K562 (cell line): ENCODE measurements around the gene HMGN1. TPM values are rescaled to one million over a fixed set of nuclear protein-coding genes. Genes with fewer than 3 reads are reported as not detected.

Experiments used
- ATAC-seq: fragments of 200-7000 bp; cut with Tn5 transposase; 3 replicates; pipeline ENCODE4 v1.9.1; 2020; ENCODE audit warnings: moderate library complexity
- BruUV-seq: library from RNA; stranded (reverse); fragments of 400-500 nt; replicated peaks from 2 replicates; lab custom pipeline; 2021; lab: Mats Ljungman, UMichigan
- CTCF ChIA-PET: fragments of 300-600 bp; formaldehyde crosslinking; extraction: SDS; loops from one replicate; lab custom pipeline; 2021; ENCODE audit warnings: low intra/inter-chr PET ratio; lab: Yijun Ruan, JAX
- POLR2A ChIA-PET: fragments of 300-600, 350-650 bp; sonication (Branson Sonifier 250); formaldehyde crosslinking; extraction: SDS; loops from one replicate; lab custom pipeline; 2021; ENCODE audit warnings: antibody characterized with exemption, inconsistent platforms; lab: Yijun Ruan, JAX
- DNase-seq, 4 experiments: peaks; one replicate each; pipeline versions ENCODE4 v3.0.0 to v3.0.0-alpha.2; 2011 to 2018; ENCODE audit warnings: low spot score in 3 of 4, mixed read lengths in 3 of 4; ENCODE audit errors: extremely low read depth in 1 of 4
- FAIRE-seq: peaks from 2 replicates; lab custom pipeline; 2011; peaks lifted over from hg19 to GRCh38; lab: Jason Lieb, UNC
- H2AFZ ChIP-seq: 2 replicates; pipeline ENCODE4 v1.6.0; 2011; ENCODE audit warnings: low read depth, low read length, control low read depth, inconsistent platforms
- H3K27ac ChIP-seq: fragments of 200-600 bp; 3 replicates; pipeline ENCODE4 v1.8.0; 2011; ENCODE audit warnings: low read depth, mild to moderate bottlenecking, control low read depth, inconsistent platforms, low read length, moderate library complexity, mixed read lengths; ENCODE audit errors: extremely low read depth
- H3K27me3 ChIP-seq, 2 experiments: fragments of 300-600 bp in 1 of 2; 2 replicates in 1 of 2; 3 replicates in 1 of 2; pipeline versions ENCODE4 v1.6.0 to v1.8.0; 2011; ENCODE audit warnings: inconsistent platforms in 2 of 2, low read length in 2 of 2, mild to moderate bottlenecking in 1 of 2, mixed read lengths in 1 of 2, moderate library complexity in 1 of 2; ENCODE audit not compliant: control insufficient read depth in 2 of 2, insufficient read depth in 2 of 2
- H3K36me3 ChIP-seq: fragments of 300-600 bp; 3 replicates; pipeline ENCODE4 v1.8.0; 2011; ENCODE audit warnings: mild to moderate bottlenecking, low read length, inconsistent platforms; ENCODE audit not compliant: control insufficient read depth, insufficient read depth
- H3K4me1 ChIP-seq, 2 experiments: fragments of 200-600 bp in 1 of 2; replicated peaks in 1 of 2; 2 replicates in 1 of 2; 3 replicates in 1 of 2; pipeline versions ENCODE4 v1.5.1 to v1.8.0; 2011; ENCODE audit warnings: inconsistent platforms in 2 of 2, low read length in 2 of 2, mild to moderate bottlenecking in 1 of 2, mixed read lengths in 1 of 2, moderate library complexity in 1 of 2; ENCODE audit not compliant: control insufficient read depth in 2 of 2, insufficient read depth in 2 of 2
- H3K4me2 ChIP-seq: 2 replicates; pipeline ENCODE4 v1.6.1; 2011; ENCODE audit warnings: low read length, control low read depth, inconsistent platforms, mixed read lengths; ENCODE audit not compliant: insufficient read depth
- H3K4me3 ChIP-seq: fragments of 200-600 bp; sonication (generic), shearing (Covaris generic); 2 replicates; pipeline ENCODE4 v1.5.1; 2016; ENCODE audit warnings: control low read depth, inconsistent platforms
- H3K79me2 ChIP-seq: fragments of 200-600 bp; 3 replicates; pipeline ENCODE4 v1.8.0; 2011; ENCODE audit warnings: low read length, inconsistent platforms; ENCODE audit not compliant: control insufficient read depth, insufficient read depth
- H3K9ac ChIP-seq, 2 experiments: 2 replicates each; pipeline versions ENCODE4 v1.6.0 to v1.6.1; 2011; ENCODE audit warnings: low read depth in 2 of 2, low read length in 2 of 2, control low read depth in 1 of 2, inconsistent platforms in 1 of 2, mild to moderate bottlenecking in 1 of 2, mixed read lengths in 1 of 2; ENCODE audit not compliant: insufficient read depth in 1 of 2
- H3K9me1 ChIP-seq: one replicate; pipeline ENCODE4 v1.6.0; 2011; ENCODE audit warnings: inconsistent platforms, mild to moderate bottlenecking, low read length, moderate library complexity; ENCODE audit not compliant: control insufficient read depth, insufficient read depth
- H3K9me3 ChIP-seq: replicated peaks from 2 replicates; pipeline ENCODE4 v1.5.1; 2011; ENCODE audit warnings: low read depth, low read length, inconsistent platforms; ENCODE audit not compliant: control insufficient read depth, insufficient read depth
- H4K20me1 ChIP-seq: replicated peaks from 2 replicates; pipeline ENCODE4 v1.6.1; 2011; ENCODE audit warnings: low read length, inconsistent platforms, mixed read lengths; ENCODE audit not compliant: control insufficient read depth, insufficient read depth
- ADNP ChIP-seq: fragments of 200-800 bp; sonication (Bioruptor generic); IDR thresholded peaks from 2 replicates; pipeline ENCODE4 v1.6.1; 2016; ENCODE audit warnings: missing genetic modification characterization, missing compliant biosample characterization
- ARID2 ChIP-seq: fragments of 450-650 bp; IDR thresholded peaks from 2 replicates; pipeline ENCODE4 v1.6.1; 2017; ENCODE audit warnings: antibody characterized with exemption, mild to moderate bottlenecking
- BRCA1 ChIP-seq, 2 experiments: fragments of 450-650 bp in 1 of 2; sonication (generic) in 1 of 2; formaldehyde crosslinking in 1 of 2; IDR thresholded peaks; 2 replicates each; pipeline versions ENCODE4 v1.5.0 to v1.6.1; 2017 to 2020; ENCODE audit warnings: mild to moderate bottlenecking in 1 of 2, missing genetic modification reagents in 1 of 2
- ELF4 ChIP-seq: fragments of 450-650 bp; formaldehyde crosslinking; IDR thresholded peaks from 2 replicates; pipeline ENCODE4 v1.4.0; 2022; ENCODE audit warnings: missing genetic modification characterization
- IFI16 ChIP-seq: fragments of 250-450 bp; sonication (Bioruptor Pico); IDR thresholded peaks from 2 replicates; pipeline ENCODE4 v2.1.2; 2022; ENCODE audit warnings: mild to moderate bottlenecking, inconsistent platforms
- IRF9 ChIP-seq: fragments of 450-650 bp; IDR thresholded peaks from 2 replicates; pipeline ENCODE4 v1.6.1; 2016; ENCODE audit warnings: missing biosample characterization, missing genetic modification characterization
- KDM4B ChIP-seq, 2 experiments: fragments of 450-650 bp in 1 of 2; sonication (generic) in 1 of 2; IDR thresholded peaks; 2 replicates each; pipeline ENCODE4 v1.6.1; 2016 to 2017; ENCODE audit warnings: borderline replicate concordance in 2 of 2, antibody characterized with exemption in 1 of 2, low read depth in 1 of 2, mild to moderate bottlenecking in 1 of 2
- MEF2D ChIP-seq: conservative IDR thresholded peaks from 2 replicates; pipeline ENCODE4 v1.6.1; 2016; ENCODE audit warnings: low read depth, missing genetic modification characterization, missing compliant biosample characterization
- MTA2 ChIP-seq: fragments of 450-650 bp; IDR thresholded peaks from 2 replicates; pipeline ENCODE4 v1.6.1; 2016; ENCODE audit warnings: low read depth
- NELFE ChIP-seq: IDR thresholded peaks from 2 replicates; pipeline ENCODE4 v1.6.1; 2011; ENCODE audit warnings: mild to moderate bottlenecking; ENCODE audit not compliant: insufficient read depth, insufficient read length
- NR1H2 ChIP-seq: sonication (generic); formaldehyde crosslinking; IDR thresholded peaks from 2 replicates; pipeline ENCODE4 v1.4.0; 2020; ENCODE audit warnings: mild to moderate bottlenecking, missing genetic modification reagents
- NR2C2 ChIP-seq, 2 experiments: fragments of 200-800 bp in 1 of 2; sonication (Bioruptor generic) in 1 of 2; sonication (generic) in 1 of 2; formaldehyde crosslinking in 1 of 2; IDR thresholded peaks; 2 replicates each; pipeline versions ENCODE4 v1.6.1 to v1.8.0; 2016 to 2022; ENCODE audit warnings: mild to moderate bottlenecking in 1 of 2, missing compliant biosample characterization in 1 of 2, missing genetic modification characterization in 1 of 2, missing genetic modification reagents in 1 of 2
- RBFOX2 ChIP-seq: fragments of 200-400 bp; formaldehyde crosslinking; IDR thresholded peaks from 2 replicates; pipeline ENCODE4 v1.6.1; 2017; ENCODE audit warnings: low read depth, mild to moderate bottlenecking, low read length, moderate library complexity
- RBM22 ChIP-seq: fragments of 200-400 bp; formaldehyde crosslinking; IDR thresholded peaks from 2 replicates; pipeline ENCODE4 v1.6.1; 2018; ENCODE audit warnings: low read length, low read depth; ENCODE audit not compliant: poor library complexity, severe bottlenecking
- SMAD4 ChIP-seq: fragments of 250-450 bp; sonication (Bioruptor Pico); conservative IDR thresholded peaks from 2 replicates; pipeline ENCODE4 v1.8.0; 2021; ENCODE audit warnings: inconsistent platforms, mild to moderate bottlenecking, moderate library complexity
- SMARCE1 ChIP-seq: fragments of 450-650 bp; IDR thresholded peaks from 2 replicates; pipeline ENCODE4 v1.7.1; 2016; ENCODE audit warnings: mild to moderate bottlenecking
- SOX6 ChIP-seq: fragments of 450-650 bp; IDR thresholded peaks from 2 replicates; pipeline ENCODE4 v1.6.1; 2014; ENCODE audit warnings: mild to moderate bottlenecking
- SP2 ChIP-seq: IDR thresholded peaks from 2 replicates; pipeline ENCODE4 v1.6.1; 2011; ENCODE audit warnings: mild to moderate bottlenecking, low read depth, low read length, moderate library complexity; ENCODE audit not compliant: poor library complexity, severe bottlenecking; ENCODE audit errors: extremely low read depth
- SRSF1 ChIP-seq: fragments of 200-400 bp; formaldehyde crosslinking; IDR thresholded peaks from 2 replicates; pipeline ENCODE4 v1.6.1; 2017; ENCODE audit warnings: mild to moderate bottlenecking, low read depth, low read length, moderate library complexity
- ZNF253 ChIP-seq: fragments of 250-450 bp; sonication (Bioruptor Pico); conservative IDR thresholded peaks from 2 replicates; pipeline ENCODE4 v1.6.1; 2021; ENCODE audit warnings: mild to moderate bottlenecking
- WGBS: fragments of 100-300 bp; shearing (Covaris generic); methylation state at CpG from one replicate; pipeline ENCODE4 v1.1.6; 2016; ENCODE audit warnings: low coverage, mixed read lengths; ENCODE audit not compliant: insufficient coverage; ENCODE audit errors: missing lambda C conversion rate; 5-methylcytosine and 5-hydroxymethylcytosine counted together
- in situ Hi-C: fragments of 300-500 bp; cut with MboI; formaldehyde crosslinking; loops from 4 replicates; pipeline ENCODE4 v1.15.0; 2018; ENCODE audit warnings: inconsistent platforms, mixed read lengths
- intact Hi-C: fragments of 100-400 bp; cut with micrococcal nuclease; formaldehyde crosslinking; loops from 2 replicates; pipeline ENCODE4 v1.14.2; 2022
- polyA plus RNA-seq, 8 experiments: library from polyadenylated mRNA; depleted of rRNA in 4 of 8; stranded (reverse) in 5 of 8; unstranded in 3 of 8; fragments of >200 nt; fragmentation: Nextera tagmentation in 2 of 8; fragmentation: Illumina TruSeq in 1 of 8; extraction: Ambion mirVana in 2 of 8; extraction: Trizol in 1 of 8; gene quantifications; 2 replicates each; pipeline versions ENCODE4 v1.2.1 to v1.2.3, GENCODE V29; 2011 to 2014; ENCODE audit warnings: inconsistent platforms in 1 of 8, missing spikeins in 1 of 8
- total RNA-seq, 7 experiments: library from RNA; depleted of rRNA in 6 of 7; stranded (reverse); fragments of >200 nt in 6 of 7; fragmentation: Illumina TruSeq in 2 of 7; extraction: Trizol in 2 of 7; gene quantifications; 2 replicates each; pipeline versions ENCODE4 v1.2.1 to v1.2.3, GENCODE V29; 2011 to 2021; ENCODE audit warnings: low replicate concordance in 1 of 7

Gene HMGN1
- total and polyA plus RNA-seq, 9 of the 15 experiments (the other 6 are each of a cell fraction or from before 2014, with no cell fraction given): 124 to 626 (median 498) TPM

DNA sequence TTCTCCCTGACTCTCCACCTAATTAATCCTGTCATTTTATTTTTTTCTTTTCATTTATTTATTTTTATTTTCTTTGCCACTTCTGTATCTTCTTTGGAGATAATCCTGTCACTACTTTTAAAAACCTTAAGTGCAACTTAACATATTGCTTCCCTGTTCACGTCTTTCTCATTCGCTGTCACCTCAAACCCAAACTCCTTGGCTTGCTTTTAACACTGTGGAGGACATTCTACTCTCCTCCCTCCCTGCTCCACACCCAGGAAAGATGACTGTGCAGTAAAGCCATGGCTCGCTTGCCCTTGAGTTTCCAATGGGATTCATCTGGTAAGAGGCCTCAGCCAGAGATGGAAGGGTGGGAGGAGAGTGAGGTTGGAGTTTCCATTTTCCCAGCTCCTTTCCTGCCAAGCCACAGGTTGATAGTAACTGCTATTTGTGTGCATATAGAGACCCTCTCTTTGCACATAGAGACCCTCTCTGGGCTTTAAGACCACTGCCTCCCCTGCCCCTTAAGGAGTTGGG is 29.0 kb downstream of the HMGN1 start (continued):
- TF ChIP-seq IFI16 (CRISPR knock-in tag) (no peak), SMARCE1 (peak; percentile 65; the same call in 1 of the 2 replicates), SMAD4 (CRISPR knock-in tag) (peak; percentile 26; the same call in 1 of the 2 replicates), SOX6 (peak; percentile 21; the same call in 1 of the 2 replicates), NELFE (no peak), SRSF1 (no peak), NR2C2 (CRISPR knock-in tag; IDR thresholded peaks at IDR 0.05) (no peak), NR2C2 (tag; IDR thresholded peaks at IDR 0.05) (no peak)

GRCh38 chr21:39319251-39319756 is 29.6 kb downstream of the HMGN1 start:
- peaks cover 7% of the 10 kb centered on the region for H3K79me2 ChIP-seq
- no peaks in the 10 kb centered on the region for H3K36me3 ChIP-seq
- intact Hi-C loops (loop anchor here (10.0 kb wide), 1 partner anchor 135 kb away; the partner anchor contains the start of gene PSMG1), in situ Hi-C loops (loop anchor here (5.0 kb wide), 1 partner anchor 68 kb away; no protein-coding TSS in a partner anchor)
- H3K27me3 ChIP-seq: no peaks in the 10 kb centered on the region
- no TSS peak for BruUV-seq
- H3K4me1 ChIP-seq: peaks cover 27 to 57% of the 10 kb centered on the region in 2 experiments
- POLR2A ChIA-PET: interaction anchor here (0.7 to 1.6 kb wide), 3 partner anchors 12 to 28 kb away, joined by 3 to 8 read pairs (median 4); no protein-coding TSS in a partner anchor
- FAIRE-seq (no peak), DNase-seq (no peak), ATAC-seq (no peak)
- no peak overlapping the region for H3K4me3 ChIP-seq
- 0 out of 2 replicates have a peak, but pooled peaks cover 2% of the 10 kb centered on the region for H3K9me3 ChIP-seq
- peak overlapping the region; percentile 92 for H2AFZ ChIP-seq
- peak overlapping the region; percentile 2 to 8; a peak in 3 of 4 replicates for H3K9ac ChIP-seq
- peak overlapping the region; percentile 63 for H3K27ac ChIP-seq
- no peak overlapping the region for H3K4me2 ChIP-seq
- WGBS: 49% methylated on average over 6 of the region's 6 CpGs
- no peaks in the 10 kb centered on the region for H4K20me1 ChIP-seq
- CTCF ChIA-PET: no interaction called here
- H3K9me1 ChIP-seq: no peaks in the 10 kb centered on the region
- TF ChIP-seq BRCA1 (IDR thresholded peaks at IDR 0.05): no peak
- no peak for TF ChIP-seq BRCA1 (CRISPR knock-in tag; IDR thresholded peaks at IDR 0.05)
- no peak for TF ChIP-seq MEF2D (tag)
- 0 out of 2 replicates have a peak, but pooled peaks have one; percentile 1 for TF ChIP-seq ARID2
- no peak for TF ChIP-seq ZNF253 (CRISPR knock-in tag)
- no peak for TF ChIP-seq SP2
- TF ChIP-seq ADNP (tag): no peak
- no peak for TF ChIP-seq IRF9
- TF ChIP-seq MTA2: no peak
- TF ChIP-seq ELF4 (CRISPR knock-in tag): 0 out of 2 replicates have a peak, but pooled peaks have one; percentile 8
- TF ChIP-seq KDM4B (IDR thresholded peaks at IDR 0.05; ENCODE audit: borderline replicate concordance in 2 of 2, low read depth in 1 of 2): no peak
- TF ChIP-seq RBM22: no peak
- TF ChIP-seq NR1H2 (CRISPR knock-in tag): no peak
- TF ChIP-seq RBFOX2: no peak
